Mesothelial cell of epicardium (in vitro differentiated cells): Measurements from ENCODE around the gene TRAF3IP1. TPM values are rescaled to one million over a fixed set of nuclear protein-coding genes. Genes with fewer than 3 reads are reported as not detected.
"Not testable (repeated sequence)": the region's sequence is repeated elsewhere in the genome, so short reads cannot be mapped to it uniquely, and the experiment has no call there.

Experiments used
- DNase-seq, 2 experiments: peaks; one replicate each; pipeline ENCODE4 v3.0.0; 2021; ENCODE audit warnings: low spot score in 2 of 2; ENCODE audit not compliant: unreplicated experiment in 2 of 2
- H3K27ac Mint-ChIP-seq: 2 replicates; pipeline ENCODE4 v1.8.0; 2021; ENCODE audit warnings: mixed read lengths
- H3K27me3 Mint-ChIP-seq: 2 replicates; pipeline ENCODE4 v1.8.0; 2021; ENCODE audit warnings: low read depth, mixed read lengths
- H3K36me3 Mint-ChIP-seq: 2 replicates; pipeline ENCODE4 v1.8.0; 2021; ENCODE audit warnings: mixed read lengths
- H3K4me1 Mint-ChIP-seq: 2 replicates; pipeline ENCODE4 v1.8.0; 2021; ENCODE audit warnings: mixed read lengths
- H3K4me3 Mint-ChIP-seq: 2 replicates; pipeline ENCODE4 v1.8.0; 2021; ENCODE audit warnings: mild to moderate bottlenecking, moderate library complexity, mixed read lengths
- H3K9me3 Mint-ChIP-seq: 2 replicates; pipeline ENCODE4 v1.8.0; 2021; ENCODE audit warnings: mixed read lengths
- total RNA-seq: library from RNA; stranded (reverse); gene quantifications from 3 replicates; pipeline ENCODE4 v1.2.1, GENCODE V29; 2021
- TF ChIP-seq, protein P1 (sequence below): fragments of 200-600 bp; sonication (generic); IDR thresholded peaks from one replicate; pipeline ENCODE4 v1.5.0; 2021; ENCODE audit warnings: antibody characterized with exemption; ENCODE audit not compliant: unreplicated experiment

TRAF3IP1 gene
- total RNA-seq, 1 donor from 2014 or later: 17.5 TPM

DNA sequence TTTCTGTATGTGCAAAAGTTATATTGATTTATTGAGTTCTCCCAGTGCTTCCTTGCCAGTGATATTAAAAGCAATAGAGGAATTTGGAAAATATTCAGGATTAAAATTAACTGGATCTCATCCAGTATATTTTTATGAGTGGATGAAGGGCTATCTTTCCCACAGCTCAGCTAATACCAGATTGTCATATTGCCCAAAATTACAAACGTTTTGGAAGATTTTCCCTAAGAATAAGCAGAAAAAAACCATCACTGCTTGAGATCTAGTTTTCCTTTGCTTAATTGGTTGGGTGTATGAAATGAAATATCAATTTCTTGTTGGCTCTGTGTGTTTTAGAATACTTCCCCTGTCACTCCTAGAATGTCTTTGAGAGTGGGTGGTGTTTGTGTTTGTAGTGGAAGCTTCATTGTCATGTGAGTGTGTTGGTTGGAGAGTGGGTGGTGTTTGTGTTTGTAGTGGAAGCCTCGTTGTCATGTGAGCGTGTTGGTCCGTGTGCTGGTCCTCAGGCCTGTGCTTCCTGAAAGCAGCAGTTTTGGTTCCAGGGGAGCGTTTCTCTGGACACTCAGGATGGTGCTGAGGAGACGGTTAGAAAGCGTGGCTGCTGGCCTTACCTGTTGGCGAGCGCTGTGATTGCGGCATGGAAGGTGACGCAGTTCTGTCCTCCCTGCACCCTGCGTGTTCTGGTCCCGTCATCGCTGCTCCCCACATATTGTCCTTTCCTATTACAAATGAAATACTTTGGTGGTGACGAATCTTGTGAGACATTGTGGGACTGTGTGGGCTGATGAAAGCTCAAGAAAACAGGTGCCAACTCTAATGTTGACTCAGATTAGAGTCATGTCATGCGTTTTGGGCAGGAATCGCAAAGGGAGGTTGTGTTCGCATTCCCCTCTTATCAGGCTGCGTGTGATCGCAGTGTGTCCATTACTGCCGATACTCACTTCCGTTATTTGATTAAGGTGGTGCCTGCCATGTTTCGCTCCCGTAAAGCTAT lies 118.8 kb downstream of the TRAF3IP1 start:
- no peaks in the 10 kb centered on the region for H3K9me3 Mint-ChIP-seq

DNA sequence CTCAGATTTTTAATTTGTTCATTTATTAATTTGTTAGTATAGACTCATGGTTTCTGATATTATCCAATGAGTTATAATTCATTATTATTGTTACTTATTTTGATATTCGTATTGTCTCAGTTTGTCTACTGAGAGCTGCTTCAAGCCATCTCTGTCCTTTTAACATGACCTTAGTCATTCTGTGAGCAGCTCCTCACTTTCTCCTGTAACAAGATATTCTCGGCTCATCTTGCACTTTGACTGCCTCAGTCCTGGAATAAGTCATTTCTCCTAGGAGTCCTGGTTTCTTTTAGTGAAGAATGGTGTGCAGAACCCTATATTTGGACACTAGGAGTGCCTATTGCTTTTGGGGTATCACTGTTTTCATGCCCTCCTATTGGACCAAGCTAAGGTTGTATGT lies 119.6 kb downstream of the TRAF3IP1 start:
- H3K27me3 Mint-ChIP-seq: no peaks in the 10 kb centered on the region
- H3K4me3 Mint-ChIP-seq: no peak overlapping the region
- peaks cover 22% of the 10 kb centered on the region for H3K36me3 Mint-ChIP-seq
- TF ChIP-seq, protein P1, sequence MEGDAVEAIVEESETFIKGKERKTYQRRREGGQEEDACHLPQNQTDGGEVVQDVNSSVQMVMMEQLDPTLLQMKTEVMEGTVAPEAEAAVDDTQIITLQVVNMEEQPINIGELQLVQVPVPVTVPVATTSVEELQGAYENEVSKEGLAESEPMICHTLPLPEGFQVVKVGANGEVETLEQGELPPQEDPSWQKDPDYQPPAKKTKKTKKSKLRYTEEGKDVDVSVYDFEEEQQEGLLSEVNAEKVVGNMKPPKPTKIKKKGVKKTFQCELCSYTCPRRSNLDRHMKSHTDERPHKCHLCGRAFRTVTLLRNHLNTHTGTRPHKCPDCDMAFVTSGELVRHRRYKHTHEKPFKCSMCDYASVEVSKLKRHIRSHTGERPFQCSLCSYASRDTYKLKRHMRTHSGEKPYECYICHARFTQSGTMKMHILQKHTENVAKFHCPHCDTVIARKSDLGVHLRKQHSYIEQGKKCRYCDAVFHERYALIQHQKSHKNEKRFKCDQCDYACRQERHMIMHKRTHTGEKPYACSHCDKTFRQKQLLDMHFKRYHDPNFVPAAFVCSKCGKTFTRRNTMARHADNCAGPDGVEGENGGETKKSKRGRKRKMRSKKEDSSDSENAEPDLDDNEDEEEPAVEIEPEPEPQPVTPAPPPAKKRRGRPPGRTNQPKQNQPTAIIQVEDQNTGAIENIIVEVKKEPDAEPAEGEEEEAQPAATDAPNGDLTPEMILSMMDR: no peak
- DNase-seq: no peak
- no peaks in the 10 kb centered on the region for H3K9me3 Mint-ChIP-seq
- H3K27ac Mint-ChIP-seq: no peak overlapping the region
- peaks cover 13% of the 10 kb centered on the region for H3K4me1 Mint-ChIP-seq

More for the DNA sequence above, 118.8 kb downstream of the TRAF3IP1 start:
- no peak overlapping the region for H3K4me3 Mint-ChIP-seq
- no peak overlapping the region for H3K27ac Mint-ChIP-seq
- DNase-seq: no peak
- H3K27me3 Mint-ChIP-seq: no peaks in the 10 kb centered on the region
- peaks cover 13% of the 10 kb centered on the region for H3K4me1 Mint-ChIP-seq
- TF ChIP-seq, protein P1: no peak
- peaks cover 22% of the 10 kb centered on the region for H3K36me3 Mint-ChIP-seq

DNA sequence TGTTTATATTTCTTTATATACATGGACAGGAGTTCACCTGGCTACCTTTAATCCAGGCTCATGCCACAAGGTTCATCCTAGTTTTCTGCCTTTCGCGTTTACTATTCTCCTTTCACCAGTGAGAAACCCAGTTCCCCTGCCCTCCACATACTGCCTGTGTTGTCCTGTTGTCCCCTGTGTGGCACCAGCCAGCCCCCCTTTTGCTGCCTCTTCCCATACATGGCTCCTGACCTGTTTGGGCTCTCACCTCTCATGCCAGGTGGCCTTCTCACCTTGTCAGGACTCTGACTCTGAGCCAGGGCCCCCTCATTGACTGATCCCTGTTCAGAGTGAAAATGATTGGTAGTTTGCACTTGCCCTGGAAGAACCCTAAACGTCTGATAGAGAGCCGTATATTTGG lies 120.0 kb downstream of the TRAF3IP1 start:
- no peak for DNase-seq
- TF ChIP-seq, protein P1: no peak
- Mint-ChIP-seq H3K27me3 (no peaks in the 10 kb centered on the region), H3K36me3 (peaks cover 25% of the 10 kb centered on the region), H3K9me3 (no peaks in the 10 kb centered on the region), H3K4me1 (peaks cover 13% of the 10 kb centered on the region), H3K27ac (no peak overlapping the region), H3K4me3 (no peak overlapping the region)

DNA sequence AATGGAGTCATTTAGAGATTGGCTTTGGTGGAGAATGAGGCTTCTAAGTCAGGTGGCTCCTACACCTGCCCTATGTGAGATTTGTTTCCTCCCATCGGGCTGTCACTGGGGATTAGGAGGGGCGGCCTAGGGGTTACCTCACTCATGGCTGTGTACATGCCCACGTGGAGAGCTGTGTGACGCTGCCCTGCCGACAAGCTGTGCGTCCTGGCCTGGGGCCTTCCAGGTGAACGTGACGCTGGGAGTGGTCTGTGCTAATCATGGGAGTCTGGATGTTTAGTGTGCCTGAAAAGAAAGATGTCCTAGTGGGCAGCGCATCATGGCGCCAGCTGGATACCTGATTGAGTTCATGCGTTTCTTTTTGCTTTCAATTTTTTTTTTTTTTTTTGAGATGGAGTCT lies 120.4 kb downstream of the TRAF3IP1 start:
- no peak overlapping the region for H3K4me3 Mint-ChIP-seq
- no peak overlapping the region for H3K27ac Mint-ChIP-seq
- no peaks in the 10 kb centered on the region for H3K9me3 Mint-ChIP-seq
- H3K27me3 Mint-ChIP-seq: no peaks in the 10 kb centered on the region
- peaks cover 13% of the 10 kb centered on the region for H3K4me1 Mint-ChIP-seq
- H3K36me3 Mint-ChIP-seq: peaks cover 29% of the 10 kb centered on the region
- TF ChIP-seq, protein P1: no peak
- no peak for DNase-seq

DNA sequence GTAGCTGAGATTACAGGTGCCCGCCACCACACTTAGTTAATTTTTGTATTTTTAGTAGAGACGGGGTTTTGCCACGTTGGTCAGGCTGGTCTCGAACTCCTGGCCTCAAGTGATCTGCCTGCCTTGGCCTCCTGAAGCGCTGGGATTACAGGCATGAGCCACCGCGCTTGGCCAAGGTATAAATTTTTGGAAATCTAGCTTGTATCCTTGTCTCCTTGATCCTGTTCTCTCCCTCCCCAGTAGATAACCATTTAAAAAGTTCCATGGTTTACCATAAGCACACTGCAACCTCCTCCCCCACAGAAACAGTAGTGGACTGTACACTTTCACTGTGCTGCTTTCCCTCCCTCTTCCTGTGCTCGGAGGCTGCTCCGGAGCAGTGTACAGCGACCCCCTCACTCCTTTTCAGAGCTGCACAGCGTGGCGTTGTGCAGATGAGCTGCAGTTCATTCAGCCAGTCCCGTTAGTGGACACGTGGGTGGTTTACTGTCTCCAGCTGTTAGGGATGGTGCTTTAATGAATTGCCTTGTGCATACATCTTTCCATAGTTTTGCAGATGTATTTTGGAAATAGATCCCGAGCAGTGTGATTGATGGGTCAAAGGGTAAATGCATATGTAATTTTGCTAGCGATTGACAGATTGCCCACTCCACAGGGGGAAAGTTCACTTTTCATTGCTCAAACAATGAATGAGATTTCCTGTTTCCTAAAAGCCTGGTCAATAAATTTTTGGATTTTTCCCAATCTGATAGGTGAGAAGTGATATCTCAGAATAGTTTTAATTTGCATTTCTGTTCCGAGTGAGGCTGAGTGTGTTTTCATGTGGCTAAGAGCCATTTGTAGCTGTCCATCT lies 121.2 kb downstream of the TRAF3IP1 start:
- Mint-ChIP-seq H3K9me3 (no peaks in the 10 kb centered on the region), H3K4me1 (peaks cover 13% of the 10 kb centered on the region), H3K27ac (peak overlapping the region; percentile 5), H3K36me3 (peaks cover 32% of the 10 kb centered on the region), H3K27me3 (no peaks in the 10 kb centered on the region), H3K4me3 (no peak overlapping the region)
- no peak for DNase-seq
- TF ChIP-seq, protein P1: no peak

DNA sequence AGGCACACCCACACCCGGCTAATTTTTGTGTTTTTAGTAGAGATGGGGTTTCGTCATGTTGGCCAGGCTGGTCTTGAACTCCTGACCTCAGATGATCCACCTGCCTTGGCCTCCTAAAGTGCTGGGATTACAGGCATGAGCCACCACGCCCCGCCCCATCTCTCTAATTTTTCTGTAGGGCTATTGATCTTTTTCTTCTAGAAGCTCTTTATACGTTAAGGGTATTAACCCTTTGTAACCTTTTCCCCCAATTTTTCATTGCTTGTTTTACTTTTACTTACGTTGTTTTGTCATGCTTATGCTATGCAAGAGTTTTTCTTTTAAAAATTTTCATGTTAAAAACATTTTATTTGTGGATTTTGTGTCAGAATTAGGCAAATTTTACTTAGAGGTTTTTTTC lies 121.9 kb downstream of the TRAF3IP1 start:
- Mint-ChIP-seq H3K36me3 (peaks cover 35% of the 10 kb centered on the region), H3K4me1 (peaks cover 13% of the 10 kb centered on the region)
- H3K4me3 Mint-ChIP-seq, H3K27me3 Mint-ChIP-seq, H3K9me3 Mint-ChIP-seq, H3K27ac Mint-ChIP-seq, DNase-seq: not testable (repeated sequence)
